H9 (cell line): ENCODE measurements around the gene ZMIZ1. TPM values are rescaled to one million over a fixed set of nuclear protein-coding genes. Genes with fewer than 3 reads are reported as not detected.

Experiments used
- DNase-seq: peaks from one replicate; pipeline ENCODE4 v3.0.0-alpha.2; 2017
- H2AFZ ChIP-seq: one replicate; pipeline ENCODE4 v1.6.1; 2013; ENCODE audit warnings: mild to moderate bottlenecking, low read length, control low read depth, moderate library complexity
- H2AK5ac ChIP-seq: 2 replicates; pipeline ENCODE4 v1.6.1; 2013; ENCODE audit warnings: low read length, control low read depth, mixed read lengths; ENCODE audit not compliant: insufficient read length
- H2BK120ac ChIP-seq: one replicate; pipeline ENCODE4 v1.6.1; 2013; ENCODE audit warnings: low read depth, mild to moderate bottlenecking, low read length, control low read depth, inconsistent platforms; ENCODE audit not compliant: poor library complexity, severe bottlenecking
- H2BK12ac ChIP-seq: 2 replicates; pipeline ENCODE4 v1.6.1; 2013; ENCODE audit warnings: low read length, control low read depth, mixed read lengths, low read depth; ENCODE audit not compliant: insufficient read length
- H2BK15ac ChIP-seq: 2 replicates; pipeline ENCODE4 v1.6.1; 2013; ENCODE audit warnings: low read depth, low read length, control low read depth
- H2BK20ac ChIP-seq: one replicate; pipeline ENCODE4 v1.6.1; 2013; ENCODE audit warnings: low read depth, mild to moderate bottlenecking, low read length, control low read depth, inconsistent platforms; ENCODE audit not compliant: poor library complexity, severe bottlenecking
- H2BK5ac ChIP-seq: 2 replicates; pipeline ENCODE4 v1.6.1; 2013; ENCODE audit warnings: low read length, control low read depth, mixed read lengths; ENCODE audit not compliant: insufficient read length
- H3K14ac ChIP-seq: 2 replicates; pipeline ENCODE4 v1.6.1; 2013; ENCODE audit warnings: low read length, control low read depth; ENCODE audit not compliant: insufficient read depth
- H3K18ac ChIP-seq: 2 replicates; pipeline ENCODE4 v1.6.1; 2013; ENCODE audit warnings: low read depth, mild to moderate bottlenecking, mixed read lengths, low read length, control low read depth; ENCODE audit not compliant: insufficient read length
- H3K23ac ChIP-seq: 2 replicates; pipeline ENCODE4 v1.6.1; 2013; ENCODE audit warnings: low read length, control low read depth, mixed read lengths, low read depth; ENCODE audit not compliant: insufficient read length
- H3K23me2 ChIP-seq: 2 replicates; pipeline ENCODE4 v1.6.1; 2013; ENCODE audit warnings: low read depth, mild to moderate bottlenecking, mixed read lengths, low read length, control low read depth; ENCODE audit not compliant: insufficient read length, poor library complexity, severe bottlenecking
- H3K27ac ChIP-seq: 2 replicates; pipeline ENCODE4 v1.5.1; 2013; ENCODE audit warnings: low read length, control low read depth, mixed read lengths, low read depth; ENCODE audit not compliant: insufficient read length
- H3K27me3 ChIP-seq: 2 replicates; pipeline ENCODE4 v1.6.1; 2013; ENCODE audit warnings: low read length, control low read depth, inconsistent platforms; ENCODE audit not compliant: insufficient read depth
- H3K4ac ChIP-seq: 2 replicates; pipeline ENCODE4 v1.6.1; 2013; ENCODE audit warnings: low read depth, mild to moderate bottlenecking, control low read depth, inconsistent platforms, low read length, moderate library complexity
- H3K4me1 ChIP-seq: 2 replicates; pipeline ENCODE4 v1.6.1; 2013; ENCODE audit warnings: low read length, control low read depth, inconsistent platforms; ENCODE audit not compliant: insufficient read depth
- H3K4me2 ChIP-seq: 2 replicates; pipeline ENCODE4 v1.6.1; 2013; ENCODE audit warnings: low read length, control low read depth, mixed read lengths; ENCODE audit not compliant: insufficient read length, insufficient read depth
- H3K56ac ChIP-seq: 2 replicates; pipeline ENCODE4 v1.6.1; 2013; ENCODE audit warnings: low read depth, mild to moderate bottlenecking, mixed read lengths, low read length, control low read depth; ENCODE audit not compliant: insufficient read length
- H3K79me1 ChIP-seq: 2 replicates; pipeline ENCODE4 v1.6.1; 2013; ENCODE audit warnings: low read depth, mild to moderate bottlenecking, moderate library complexity, low read length, control low read depth, inconsistent platforms; ENCODE audit not compliant: insufficient read depth, poor library complexity, severe bottlenecking
- H3K79me2 ChIP-seq: 2 replicates; pipeline ENCODE4 v1.6.1; 2013; ENCODE audit warnings: low read length, control low read depth, inconsistent platforms; ENCODE audit not compliant: insufficient read depth
- H3K9ac ChIP-seq: 2 replicates; pipeline ENCODE4 v1.6.1; 2013; ENCODE audit warnings: low read length, control low read depth, mixed read lengths; ENCODE audit not compliant: insufficient read length; ENCODE audit errors: extremely low read depth
- H3K9me3 ChIP-seq: one replicate; pipeline ENCODE4 v1.6.1; 2013; ENCODE audit warnings: low read depth, low read length, inconsistent platforms; ENCODE audit not compliant: control insufficient read depth
- H3T11ph ChIP-seq: one replicate; pipeline ENCODE4 v1.6.1; 2013; ENCODE audit warnings: mild to moderate bottlenecking, low read length, control low read depth, inconsistent platforms
- H4K20me1 ChIP-seq: one replicate; pipeline ENCODE4 v1.6.1; 2013; ENCODE audit not compliant: control insufficient read depth, insufficient read length, insufficient read depth
- H4K5ac ChIP-seq: 2 replicates; pipeline ENCODE4 v1.6.1; 2013; ENCODE audit warnings: low read depth, mild to moderate bottlenecking, mixed read lengths, low read length, control low read depth; ENCODE audit not compliant: insufficient read length
- H4K8ac ChIP-seq: replicated peaks from 2 replicates; pipeline ENCODE4 v1.6.1; 2013; ENCODE audit warnings: low read length, control low read depth, mixed read lengths, low read depth; ENCODE audit not compliant: insufficient read length
- H4K91ac ChIP-seq: 2 replicates; pipeline ENCODE4 v1.6.1; 2013; ENCODE audit warnings: low read depth, mild to moderate bottlenecking, moderate library complexity, mixed read lengths, low read length, control low read depth; ENCODE audit not compliant: insufficient read length
- H3K27ac Mint-ChIP-seq, 3 experiments: 2 replicates in 2 of 3; 3 replicates in 1 of 3; pipeline ENCODE4 v1.8.0; 2020 to 2021; ENCODE audit warnings: mixed read lengths in 3 of 3, mild to moderate bottlenecking in 1 of 3, moderate library complexity in 1 of 3
- H3K27me3 Mint-ChIP-seq: 2 replicates; pipeline ENCODE4 v1.8.0; 2021; ENCODE audit warnings: low read depth, mild to moderate bottlenecking, moderate library complexity, mixed read lengths
- H3K36me3 Mint-ChIP-seq, 3 experiments: 2 replicates in 2 of 3; 3 replicates in 1 of 3; pipeline ENCODE4 v1.8.0; 2020 to 2021; ENCODE audit warnings: low read depth in 3 of 3, mixed read lengths in 3 of 3; ENCODE audit not compliant: insufficient read depth in 1 of 3
- H3K4me1 Mint-ChIP-seq, 2 experiments: 2 replicates each; pipeline ENCODE4 v1.8.0; 2020; ENCODE audit warnings: mixed read lengths in 2 of 2
- H3K4me3 Mint-ChIP-seq, 2 experiments: 2 replicates in 1 of 2; 3 replicates in 1 of 2; pipeline ENCODE4 v1.8.0; 2020 to 2021; ENCODE audit warnings: mild to moderate bottlenecking in 2 of 2, mixed read lengths in 2 of 2, moderate library complexity in 1 of 2
- H3K9me3 Mint-ChIP-seq, 2 experiments: 2 replicates in 1 of 2; 3 replicates in 1 of 2; pipeline ENCODE4 v1.8.0; 2020; ENCODE audit warnings: mild to moderate bottlenecking in 2 of 2, mixed read lengths in 2 of 2, moderate library complexity in 1 of 2
- WGBS: extraction: QIAGEN DNeasy Blood & Tissue Kit; methylation state at CpG from one replicate; pipeline ENCODE4 v1.1.7; 2013; ENCODE audit warnings: missing lambda C conversion rate, low lambda C conversion rate, mixed read lengths; ENCODE audit not compliant: insufficient read length; ENCODE audit errors: extremely low coverage; 5-methylcytosine and 5-hydroxymethylcytosine counted together
- total RNA-seq: library from RNA; stranded (reverse); gene quantifications from 2 replicates; pipeline ENCODE4 v1.2.1, GENCODE V29; 2021
- TF ChIP-seq, protein P1 (sequence below): fragments of 200-600 bp; sonication (generic); conservative IDR thresholded peaks from 3 replicates; pipeline ENCODE4 v1.8.0; 2021; ENCODE audit warnings: antibody characterized with exemption, mild to moderate bottlenecking

Gene ZMIZ1
- total RNA-seq, 1 experiment from 2014 or later = 36.9 TPM

GRCh38 chr10:79210672-79211071 is 141.9 kb downstream of the ZMIZ1 start:
- Histone ChIP-seq H3K4me2 (no peak overlapping the region), H3K23ac (no peak overlapping the region), H2BK20ac (no peak overlapping the region), H3K9me3 (no peaks in the 10 kb centered on the region), H4K5ac (no peak overlapping the region), H3T11ph (no peak overlapping the region), H3K14ac (no peak overlapping the region), H2BK15ac (no peak overlapping the region), H3K18ac (no peak overlapping the region), H3K9ac (no peak overlapping the region), H3K79me1 (no peaks in the 10 kb centered on the region), H2BK12ac (no peak overlapping the region), H2AFZ (no peak overlapping the region), H3K27me3 (no peaks in the 10 kb centered on the region), H3K4ac (no peak overlapping the region), H2BK120ac (no peak overlapping the region), H3K79me2 (no peaks in the 10 kb centered on the region), H3K56ac (no peak overlapping the region), H4K91ac (no peak overlapping the region), H3K4me1 (no peaks in the 10 kb centered on the region), H4K8ac (no peak overlapping the region), H3K27ac (no peak overlapping the region), H2AK5ac (no peak overlapping the region), H4K20me1 (no peaks in the 10 kb centered on the region), H2BK5ac (no peak overlapping the region), H3K23me2 (no peaks in the 10 kb centered on the region)
- Mint-ChIP-seq H3K27me3 (peaks cover 2% of the 10 kb centered on the region; the same call in 1 of the 2 replicates), H3K4me1 (no peaks in the 10 kb centered on the region), H3K36me3 (peaks cover 7 to 33% (median 22%) of the 10 kb centered on the region in 3 experiments; a peak in 6 of 7 replicates), H3K4me3 (no peak overlapping the region), H3K27ac (peak overlapping the region in 2 of 3 experiments; percentile 52 to 73; a peak in 4 of 7 replicates), H3K9me3 (no peaks in the 10 kb centered on the region)
- no CpG with 5 or more reads among the region's 1 CpG for WGBS
- DNase-seq = no peak
- TF ChIP-seq, protein P1, sequence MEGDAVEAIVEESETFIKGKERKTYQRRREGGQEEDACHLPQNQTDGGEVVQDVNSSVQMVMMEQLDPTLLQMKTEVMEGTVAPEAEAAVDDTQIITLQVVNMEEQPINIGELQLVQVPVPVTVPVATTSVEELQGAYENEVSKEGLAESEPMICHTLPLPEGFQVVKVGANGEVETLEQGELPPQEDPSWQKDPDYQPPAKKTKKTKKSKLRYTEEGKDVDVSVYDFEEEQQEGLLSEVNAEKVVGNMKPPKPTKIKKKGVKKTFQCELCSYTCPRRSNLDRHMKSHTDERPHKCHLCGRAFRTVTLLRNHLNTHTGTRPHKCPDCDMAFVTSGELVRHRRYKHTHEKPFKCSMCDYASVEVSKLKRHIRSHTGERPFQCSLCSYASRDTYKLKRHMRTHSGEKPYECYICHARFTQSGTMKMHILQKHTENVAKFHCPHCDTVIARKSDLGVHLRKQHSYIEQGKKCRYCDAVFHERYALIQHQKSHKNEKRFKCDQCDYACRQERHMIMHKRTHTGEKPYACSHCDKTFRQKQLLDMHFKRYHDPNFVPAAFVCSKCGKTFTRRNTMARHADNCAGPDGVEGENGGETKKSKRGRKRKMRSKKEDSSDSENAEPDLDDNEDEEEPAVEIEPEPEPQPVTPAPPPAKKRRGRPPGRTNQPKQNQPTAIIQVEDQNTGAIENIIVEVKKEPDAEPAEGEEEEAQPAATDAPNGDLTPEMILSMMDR = no peak
